Tibial nerve (tissue), 4 donors: ENCODE results near the gene FBXL17. TPM values are rescaled to one million over a fixed set of nuclear protein-coding genes. Genes with fewer than 3 reads are reported as not detected.

ENCODE experiments used
- DNase-seq, 2 donors: peaks; one replicate each; pipeline ENCODE4 v3.0.0-alpha.2; 2019; ENCODE audit warnings: low spot score in 2 of 2
- H3K27ac ChIP-seq, 4 donors: fragments of 200-600 bp; sonication (generic) in 3 of 4; one replicate each; pipeline ENCODE4 v1.5.1; 2017 to 2019; ENCODE audit warnings: mild to moderate bottlenecking in 1 of 4
- H3K27me3 ChIP-seq, 2 donors: fragments of 200-600 bp; sonication (generic) in 1 of 2; one replicate each; pipeline versions ENCODE4 v1.5.1 to v1.6.0; 2017 to 2019
- H3K36me3 ChIP-seq, 3 donors: fragments of 200-600 bp; sonication (generic); one replicate each; pipeline ENCODE4 v1.5.1; 2018 to 2019
- H3K4me1 ChIP-seq, 4 donors: fragments of 200-600 bp; sonication (generic) in 3 of 4; one replicate each; pipeline ENCODE4 v1.5.1; 2017 to 2019
- H3K4me3 ChIP-seq, 4 donors: fragments of 200-600 bp; sonication (generic) in 3 of 4; one replicate each; pipeline ENCODE4 v1.5.1; 2017 to 2019; ENCODE audit warnings: mild to moderate bottlenecking in 1 of 4, moderate library complexity in 1 of 4
- H3K9me3 ChIP-seq, 4 donors: fragments of 200-600 bp; sonication (generic) in 3 of 4; one replicate each; pipeline ENCODE4 v1.5.1; 2017 to 2019
- EP300 ChIP-seq, 2 donors: sonication (generic); formaldehyde crosslinking; IDR thresholded peaks; one replicate each; pipeline ENCODE4 v1.6.1; 2017; ENCODE audit warnings: antibody characterized with exemption in 2 of 2, mild to moderate bottlenecking in 1 of 2
- POLR2A ChIP-seq, 2 donors: fragments of 450-650 bp; IDR thresholded peaks; one replicate each; pipeline ENCODE4 v1.6.1; 2017; ENCODE audit warnings: antibody characterized with exemption in 2 of 2, mild to moderate bottlenecking in 2 of 2, moderate library complexity in 2 of 2
- WGBS, 2 donors: methylation state at CpG; one replicate each; pipeline ENCODE4 v1.1.5; 2018; 5-methylcytosine and 5-hydroxymethylcytosine counted together
- total RNA-seq, 4 donors: library from RNA; depleted of rRNA; stranded (reverse); fragments of >200 nt; gene quantifications; one replicate each; pipeline ENCODE4 v1.1.0, GENCODE V29; 2016
- TF ChIP-seq, protein P1 (sequence below), 5 experiments: fragments of 200-600 bp in 3 of 5; fragments of 450-650 bp in 2 of 5; sonication (generic) in 3 of 5; IDR thresholded peaks; one replicate each; pipeline ENCODE4 v1.5.1; 2016 to 2019; ENCODE audit warnings: antibody characterized with exemption in 5 of 5, mild to moderate bottlenecking in 3 of 5, moderate library complexity in 2 of 5

Gene FBXL17
- total RNA-seq, 4 donors from 2014 or later = 16.5 to 19.0 (median 17.6) TPM

DNA sequence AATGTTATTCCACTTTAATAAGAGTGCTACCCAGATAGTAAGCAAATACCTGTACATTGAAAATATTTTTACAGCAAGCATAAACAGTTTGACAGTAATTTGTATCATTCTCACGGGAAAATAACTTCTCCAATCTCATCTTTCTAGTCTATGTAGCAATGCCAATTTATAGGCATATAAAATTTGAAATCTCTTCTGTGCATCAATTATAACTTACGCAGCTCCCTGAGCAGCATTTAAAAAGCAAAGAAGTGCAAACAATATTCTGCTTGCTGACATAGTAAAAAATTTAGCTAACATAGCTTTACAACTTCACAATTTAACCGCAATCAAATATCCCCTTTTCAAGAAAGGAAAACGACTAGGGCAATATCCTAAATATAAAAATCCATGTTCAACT lies 257.3 kb downstream of the FBXL17 start:
- TF ChIP-seq EP300 (IDR thresholded peaks at IDR 0.05) (no peak), POLR2A (IDR thresholded peaks at IDR 0.05) (no peak)
- TF ChIP-seq, protein P1, sequence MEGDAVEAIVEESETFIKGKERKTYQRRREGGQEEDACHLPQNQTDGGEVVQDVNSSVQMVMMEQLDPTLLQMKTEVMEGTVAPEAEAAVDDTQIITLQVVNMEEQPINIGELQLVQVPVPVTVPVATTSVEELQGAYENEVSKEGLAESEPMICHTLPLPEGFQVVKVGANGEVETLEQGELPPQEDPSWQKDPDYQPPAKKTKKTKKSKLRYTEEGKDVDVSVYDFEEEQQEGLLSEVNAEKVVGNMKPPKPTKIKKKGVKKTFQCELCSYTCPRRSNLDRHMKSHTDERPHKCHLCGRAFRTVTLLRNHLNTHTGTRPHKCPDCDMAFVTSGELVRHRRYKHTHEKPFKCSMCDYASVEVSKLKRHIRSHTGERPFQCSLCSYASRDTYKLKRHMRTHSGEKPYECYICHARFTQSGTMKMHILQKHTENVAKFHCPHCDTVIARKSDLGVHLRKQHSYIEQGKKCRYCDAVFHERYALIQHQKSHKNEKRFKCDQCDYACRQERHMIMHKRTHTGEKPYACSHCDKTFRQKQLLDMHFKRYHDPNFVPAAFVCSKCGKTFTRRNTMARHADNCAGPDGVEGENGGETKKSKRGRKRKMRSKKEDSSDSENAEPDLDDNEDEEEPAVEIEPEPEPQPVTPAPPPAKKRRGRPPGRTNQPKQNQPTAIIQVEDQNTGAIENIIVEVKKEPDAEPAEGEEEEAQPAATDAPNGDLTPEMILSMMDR (IDR thresholded peaks at IDR 0.05) = no peak
- 91 to 95% methylated on average over 4 of the region's 4 CpGs for WGBS, 2 donors
- no peak for DNase-seq
- H3K4me3 ChIP-seq = no peak overlapping the region
- no peak overlapping the region for H3K27ac ChIP-seq
- no peaks in the 10 kb centered on the region for H3K36me3 ChIP-seq
- peaks cover 0 to 9% (median 0%) of the 10 kb centered on the region in 4 donors for H3K4me1 ChIP-seq
- no peaks in the 10 kb centered on the region for H3K9me3 ChIP-seq
- H3K27me3 ChIP-seq = no peaks in the 10 kb centered on the region

DNA sequence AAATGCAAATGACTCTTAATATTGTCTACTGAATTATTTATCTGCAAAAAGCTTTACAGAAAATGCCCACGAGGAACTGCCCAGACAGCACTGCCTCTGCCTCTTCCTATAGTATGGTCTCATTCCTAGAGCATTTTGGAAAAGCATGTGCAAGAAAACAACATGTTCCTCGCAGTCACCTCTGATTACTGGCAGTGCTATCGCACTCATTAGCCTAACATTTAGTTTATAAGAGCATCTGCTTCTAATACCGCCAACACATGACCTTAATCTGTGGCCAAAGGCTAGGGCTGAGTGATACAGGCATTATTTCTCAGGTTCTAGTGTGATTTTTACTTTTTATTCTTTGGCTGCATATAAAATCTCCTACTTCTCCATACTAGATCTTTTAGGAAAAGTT lies 259.2 kb downstream of the FBXL17 start:
- no peak overlapping the region for H3K4me3 ChIP-seq
- H3K27me3 ChIP-seq = no peaks in the 10 kb centered on the region
- no peak for DNase-seq
- 47 to 49% methylated on average over 4 of the region's 4 CpGs for WGBS, 2 donors
- H3K4me1 ChIP-seq = peaks cover 0 to 9% (median 0%) of the 10 kb centered on the region in 4 donors
- no peaks in the 10 kb centered on the region for H3K36me3 ChIP-seq
- TF ChIP-seq, protein P1 (IDR thresholded peaks at IDR 0.05) = no peak
- TF ChIP-seq EP300 (IDR thresholded peaks at IDR 0.05) (no peak), POLR2A (IDR thresholded peaks at IDR 0.05) (no peak)
- no peaks in the 10 kb centered on the region for H3K9me3 ChIP-seq
- no peak overlapping the region for H3K27ac ChIP-seq

DNA sequence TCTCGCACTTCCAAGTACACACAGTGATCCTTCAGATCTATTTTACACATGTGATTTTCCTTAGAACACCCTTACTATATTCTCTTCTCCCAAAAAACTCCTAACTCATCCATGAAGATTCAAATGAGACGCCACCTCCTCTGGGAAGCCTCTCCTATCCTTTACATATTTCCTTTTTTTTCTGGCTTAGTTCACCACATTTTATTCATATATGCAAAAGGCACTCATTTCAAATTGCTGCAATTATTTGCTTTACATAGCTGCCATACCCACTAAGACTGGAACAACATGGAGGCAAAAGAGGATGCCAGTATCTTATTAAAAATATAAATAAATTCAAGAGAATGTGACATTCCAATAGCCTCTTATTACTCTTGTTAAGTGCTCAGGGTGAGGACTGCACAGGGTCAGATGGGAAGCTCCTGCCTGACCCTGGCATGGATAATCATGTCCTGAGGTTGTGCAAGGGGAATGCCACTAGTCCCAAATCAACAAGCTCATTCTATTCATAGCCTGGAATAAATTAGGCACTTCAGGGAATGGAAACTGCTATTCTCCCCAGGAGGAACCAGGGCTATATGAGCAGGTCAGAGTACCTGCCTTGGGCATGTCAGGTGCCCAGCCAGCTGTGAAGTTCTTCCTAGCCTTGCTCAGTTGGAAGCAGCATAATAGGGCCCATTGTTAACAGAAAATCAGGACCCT lies 262.9 kb downstream of the FBXL17 start:
- Histone ChIP-seq H3K4me1 (peaks cover 0 to 9% (median 0%) of the 10 kb centered on the region in 4 donors), H3K4me3 (no peak overlapping the region), H3K9me3 (no peaks in the 10 kb centered on the region), H3K36me3 (no peaks in the 10 kb centered on the region), H3K27me3 (no peaks in the 10 kb centered on the region), H3K27ac (no peak overlapping the region)
- 97 to 98% methylated on average over 2 of the region's 2 CpGs for WGBS, 2 donors
- TF ChIP-seq POLR2A (IDR thresholded peaks at IDR 0.05) (no peak), EP300 (IDR thresholded peaks at IDR 0.05) (no peak)
- TF ChIP-seq, protein P1 (IDR thresholded peaks at IDR 0.05) = no peak
- no peak for DNase-seq

DNA sequence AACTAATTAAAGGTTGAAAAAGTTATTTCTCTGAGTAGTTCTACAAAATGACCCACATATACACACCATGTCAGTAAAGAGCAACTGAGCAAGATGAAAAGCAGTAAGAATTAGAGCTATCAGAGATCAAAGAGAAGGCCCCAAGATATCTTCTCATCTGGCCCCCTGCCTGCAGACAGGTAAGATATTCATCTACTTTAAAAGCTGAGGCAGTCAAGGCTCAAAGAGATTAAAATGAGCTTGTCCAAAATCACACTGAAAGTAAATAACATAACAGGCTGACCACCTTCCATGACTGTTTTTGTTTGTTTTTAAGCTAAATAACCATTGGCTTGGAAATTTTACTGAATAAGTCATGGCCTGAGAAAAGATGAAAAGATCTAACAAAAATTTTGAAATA lies 266.2 kb downstream of the FBXL17 start:
- Histone ChIP-seq H3K4me3 (no peak overlapping the region), H3K27ac (no peak overlapping the region), H3K9me3 (peaks cover 0 to 16% (median 0%) of the 10 kb centered on the region in 4 donors), H3K36me3 (no peaks in the 10 kb centered on the region), H3K27me3 (no peaks in the 10 kb centered on the region), H3K4me1 (no peaks in the 10 kb centered on the region)
- no peak for DNase-seq
- TF ChIP-seq POLR2A (IDR thresholded peaks at IDR 0.05) (no peak), EP300 (IDR thresholded peaks at IDR 0.05) (no peak)
- TF ChIP-seq, protein P1 (IDR thresholded peaks at IDR 0.05) = no peak

DNA sequence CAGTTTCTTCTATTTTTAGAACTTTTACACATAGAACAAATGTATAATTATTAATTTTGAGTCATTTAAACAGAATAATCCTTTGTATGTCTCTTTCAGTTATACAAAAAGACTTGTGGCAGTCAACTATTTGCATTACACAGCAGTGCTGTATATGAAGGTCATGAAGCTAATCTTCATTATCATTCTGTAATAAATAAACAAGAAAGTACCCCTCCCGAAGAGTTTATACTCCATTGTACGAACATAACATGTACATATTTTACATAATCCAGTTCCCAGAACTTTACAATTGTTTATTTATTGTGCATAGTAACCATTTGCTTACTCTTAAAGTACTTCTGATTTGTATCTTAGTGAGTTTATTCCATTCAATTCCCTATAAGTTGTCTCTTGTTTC lies 267.9 kb downstream of the FBXL17 start:
- 60 to 61% methylated on average over 2 of the region's 2 CpGs for WGBS, 2 donors
- TF ChIP-seq, protein P1 (IDR thresholded peaks at IDR 0.05) = no peak
- TF ChIP-seq EP300 (IDR thresholded peaks at IDR 0.05) (no peak), POLR2A (IDR thresholded peaks at IDR 0.05) (no peak)

More for the DNA sequence above, 267.9 kb downstream of the FBXL17 start:
- H3K4me1 ChIP-seq = no peaks in the 10 kb centered on the region
- H3K9me3 ChIP-seq = peaks cover 0 to 16% (median 0%) of the 10 kb centered on the region in 4 donors
- no peaks in the 10 kb centered on the region for H3K27me3 ChIP-seq
- H3K36me3 ChIP-seq = no peaks in the 10 kb centered on the region
- H3K27ac ChIP-seq = no peak overlapping the region
- H3K4me3 ChIP-seq = no peak overlapping the region
- no peak for DNase-seq
